DND-41 (cell line): ENCODE data around the gene ZBTB34.

Experiments used
- CTCF ChIP-seq: IDR thresholded peaks from 2 replicates; pipeline ENCODE4 v1.5.1; 2012; ENCODE audit warnings: borderline replicate concordance, low read length, moderate library complexity, mild to moderate bottlenecking; ENCODE audit not compliant: poor library complexity, severe bottlenecking; ENCODE audit errors: extremely low read depth
- EZH2 ChIP-seq: IDR thresholded peaks from 3 replicates; pipeline ENCODE4 v1.6.1; 2012; ENCODE audit warnings: borderline replicate concordance, low read depth, mild to moderate bottlenecking, moderate library complexity, low read length, inconsistent platforms; ENCODE audit not compliant: severe bottlenecking

GRCh38 chr9:126886034-126886822 is 25.8 kb downstream of the ZBTB34 start:
- TF ChIP-seq CTCF (no peak), EZH2 (no peak)
